GM23338 (cell line): ENCODE measurements around the gene DSCAML1. TPM values are rescaled to one million over a fixed set of nuclear protein-coding genes. Genes with fewer than 3 reads are reported as not detected.

ENCODE experiments used
- ATAC-seq: fragments of 200-7000 bp; cut with Tn5 transposase; 3 replicates; pipeline ENCODE4 v1.9.1; 2020
- DNase-seq: peaks from one replicate; pipeline ENCODE4 v3.0.0-alpha.2; 2015; ENCODE audit warnings: low spot score
- H2AFZ ChIP-seq: fragments of 200-600 bp; sonication (generic); 2 replicates; pipeline ENCODE4 v1.8.0; 2016; ENCODE audit warnings: antibody characterized with exemption, mild to moderate bottlenecking, moderate library complexity
- H3F3A ChIP-seq: fragments of 200-600 bp; sonication (generic); replicated peaks from 2 replicates; pipeline ENCODE4 v1.8.0; 2017; ENCODE audit warnings: antibody characterized with exemption, mixed run types, low read depth
- H3K27ac ChIP-seq: fragments of 200-600 bp; sonication (generic); 2 replicates; pipeline ENCODE4 v1.6.1; 2016; ENCODE audit warnings: low read depth
- H3K27me3 ChIP-seq: fragments of 200-600 bp; sonication (generic); 2 replicates; pipeline ENCODE4 v1.8.0; 2016; ENCODE audit warnings: mild to moderate bottlenecking, mixed run types, moderate library complexity; ENCODE audit not compliant: insufficient read depth
- H3K36me3 ChIP-seq: fragments of 200-600 bp; sonication (generic); 2 replicates; pipeline ENCODE4 v1.8.0; 2016; ENCODE audit warnings: mild to moderate bottlenecking; ENCODE audit not compliant: insufficient read depth
- H3K4me1 ChIP-seq: fragments of 200-600 bp; sonication (generic); 2 replicates; pipeline ENCODE4 v1.8.0; 2016; ENCODE audit warnings: mild to moderate bottlenecking, moderate library complexity; ENCODE audit not compliant: insufficient read depth
- H3K4me2 ChIP-seq: fragments of 200-600 bp; sonication (generic); 2 replicates; pipeline ENCODE4 v1.7.1; 2017; ENCODE audit warnings: mixed run types
- H3K4me3 ChIP-seq: fragments of 200-600 bp; sonication (generic); 2 replicates; pipeline ENCODE4 v1.6.1; 2016; ENCODE audit warnings: mixed run types
- H3K79me2 ChIP-seq: fragments of 200-600 bp; sonication (generic); replicated peaks from 2 replicates; pipeline ENCODE4 v1.8.0; 2017; ENCODE audit warnings: mild to moderate bottlenecking; ENCODE audit not compliant: insufficient read depth
- H3K9me2 ChIP-seq: fragments of 200-600 bp; sonication (generic); 2 replicates; pipeline ENCODE4 v1.8.0; 2017; ENCODE audit not compliant: insufficient read depth
- H4K20me1 ChIP-seq: fragments of 200-600 bp; sonication (generic); replicated peaks from 2 replicates; pipeline ENCODE4 v1.8.0; 2017; ENCODE audit warnings: mild to moderate bottlenecking; ENCODE audit not compliant: insufficient read depth
- H3K27ac Mint-ChIP-seq: 2 replicates; pipeline ENCODE4 v1.8.0; 2020; ENCODE audit warnings: inconsistent platforms, mild to moderate bottlenecking, moderate library complexity, mixed read lengths
- H3K27me3 Mint-ChIP-seq: 3 replicates; pipeline ENCODE4 v1.8.0; 2022; ENCODE audit warnings: low read depth, mild to moderate bottlenecking, moderate library complexity, mixed read lengths, inconsistent platforms; ENCODE audit not compliant: insufficient read depth, poor library complexity
- H3K36me3 Mint-ChIP-seq: 3 replicates; pipeline ENCODE4 v1.8.0; 2021; ENCODE audit warnings: low read depth, mild to moderate bottlenecking, inconsistent platforms, moderate library complexity, mixed read lengths
- H3K4me1 Mint-ChIP-seq: 3 replicates; pipeline ENCODE4 v1.8.0; 2020; ENCODE audit warnings: mild to moderate bottlenecking, inconsistent platforms, mixed read lengths
- H3K4me3 Mint-ChIP-seq: 3 replicates; pipeline ENCODE4 v1.8.0; 2021; ENCODE audit warnings: moderate library complexity, mild to moderate bottlenecking, inconsistent platforms, mixed read lengths
- H3K9me3 Mint-ChIP-seq: 3 replicates; pipeline ENCODE4 v1.8.0; 2020; ENCODE audit warnings: moderate library complexity, mild to moderate bottlenecking, inconsistent platforms, mixed read lengths
- CTCF ChIP-seq, 2 experiments: fragments of 200-600 bp in 1 of 2; sonication (generic) in 1 of 2; conservative IDR thresholded peaks; 2 replicates each; pipeline versions ENCODE4 v1.5.1 to v1.6.1; 2016 to 2017; ENCODE audit warnings: antibody characterized with exemption in 2 of 2, low read depth in 2 of 2, mild to moderate bottlenecking in 2 of 2, moderate library complexity in 1 of 2
- POLR2AphosphoS5 ChIP-seq: IDR thresholded peaks from 2 replicates; pipeline ENCODE4 v1.6.1; 2016; ENCODE audit warnings: antibody characterized with exemption, low read depth
- REST ChIP-seq: IDR thresholded peaks from one replicate; pipeline ENCODE4 v1.6.1; 2018; ENCODE audit warnings: antibody characterized with exemption; ENCODE audit not compliant: unreplicated experiment
- STAT1 ChIP-seq: IDR thresholded peaks from one replicate; pipeline ENCODE4 v1.6.1; 2016; ENCODE audit warnings: antibody characterized with exemption; ENCODE audit not compliant: unreplicated experiment
- ZNF331 ChIP-seq: fragments of 250-450 bp; sonication (Bioruptor Pico); IDR thresholded peaks from 2 replicates; pipeline ENCODE4 v1.5.0; 2020; ENCODE audit warnings: low read depth, mild to moderate bottlenecking, moderate library complexity
- ZNF462 ChIP-seq: fragments of 250-450 bp; sonication (Bioruptor Pico); IDR thresholded peaks from 2 replicates; pipeline ENCODE4 v1.5.0; 2020; ENCODE audit warnings: mild to moderate bottlenecking, moderate library complexity
- polyA plus RNA-seq: library from polyadenylated mRNA; unstranded; fragments of >200 nt; fragmentation: Nextera tagmentation; extraction: Ambion mirVana; gene quantifications from 2 replicates; pipeline ENCODE4 v1.2.1, GENCODE V29; 2016
- total RNA-seq: library from RNA; depleted of rRNA; stranded (reverse); fragments of >200 nt; shearing (Covaris generic); gene quantifications from 2 replicates; pipeline ENCODE4 v1.2.3, GENCODE V29; 2014

The DSCAML1 gene
- total and polyA plus RNA-seq, 2 experiments from 2014 or later: 0.17 TPM; not detected in 1

DNA sequence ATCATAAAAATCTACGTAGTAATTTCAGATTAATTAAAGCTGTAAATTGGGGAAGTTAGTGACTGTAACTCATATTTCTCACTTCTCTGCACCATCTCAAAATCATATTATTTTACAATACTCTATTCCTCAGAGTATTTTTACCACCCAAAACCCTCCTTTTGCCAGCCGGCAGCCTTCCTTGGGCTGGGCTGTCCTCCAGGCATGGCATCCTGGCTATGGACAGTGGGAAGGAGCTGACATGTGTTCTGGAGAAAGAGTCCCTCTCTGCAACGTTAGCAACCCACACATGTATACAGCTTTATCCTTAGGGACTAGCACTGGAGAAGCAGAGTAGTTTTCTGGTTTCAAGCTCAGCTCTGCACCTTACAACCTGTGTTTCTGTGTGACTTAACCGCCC, 86.8 kb downstream of the DSCAML1 start:
- Mint-ChIP-seq H3K4me3 (no peak overlapping the region), H3K27me3 (peaks cover 13% of the 10 kb centered on the region), H3K36me3 (no peaks in the 10 kb centered on the region), H3K9me3 (no peaks in the 10 kb centered on the region; the same call in 2 of the 3 replicates), H3K4me1 (peaks cover 19% of the 10 kb centered on the region), H3K27ac (no peak overlapping the region)
- Histone ChIP-seq H3K4me3 (no peak overlapping the region), H3K36me3 (no peaks in the 10 kb centered on the region), H3K27ac (no peak overlapping the region), H3K9me2 (no peaks in the 10 kb centered on the region), H4K20me1 (no peaks in the 10 kb centered on the region), H3F3A (no peaks in the 10 kb centered on the region), H3K79me2 (no peaks in the 10 kb centered on the region), H2AFZ (no peak overlapping the region), H3K4me1 (peaks cover 6% of the 10 kb centered on the region), H3K4me2 (no peak overlapping the region), H3K27me3 (no peaks in the 10 kb centered on the region)
- TF ChIP-seq POLR2AphosphoS5 (no peak), ZNF331 (CRISPR knock-in tag) (no peak), ZNF462 (no peak), CTCF (conservative IDR thresholded peaks at IDR 0.05; ENCODE audit: low read depth in 2 of 2) (no peak), REST (no peak), STAT1 (no peak)
- ATAC-seq (no peak), DNase-seq (no peak)
